Eye (tissue), 1 donor: ENCODE results near the gene BICRAL.
"Not testable (repeated sequence)": the region's sequence is repeated elsewhere in the genome, so short reads cannot be mapped to it uniquely, and the experiment has no call there.

Experiments
- DNase-seq: peaks from one replicate; pipeline ENCODE4 v3.0.0-alpha.2; 2015

Gene BICRAL, protein sequence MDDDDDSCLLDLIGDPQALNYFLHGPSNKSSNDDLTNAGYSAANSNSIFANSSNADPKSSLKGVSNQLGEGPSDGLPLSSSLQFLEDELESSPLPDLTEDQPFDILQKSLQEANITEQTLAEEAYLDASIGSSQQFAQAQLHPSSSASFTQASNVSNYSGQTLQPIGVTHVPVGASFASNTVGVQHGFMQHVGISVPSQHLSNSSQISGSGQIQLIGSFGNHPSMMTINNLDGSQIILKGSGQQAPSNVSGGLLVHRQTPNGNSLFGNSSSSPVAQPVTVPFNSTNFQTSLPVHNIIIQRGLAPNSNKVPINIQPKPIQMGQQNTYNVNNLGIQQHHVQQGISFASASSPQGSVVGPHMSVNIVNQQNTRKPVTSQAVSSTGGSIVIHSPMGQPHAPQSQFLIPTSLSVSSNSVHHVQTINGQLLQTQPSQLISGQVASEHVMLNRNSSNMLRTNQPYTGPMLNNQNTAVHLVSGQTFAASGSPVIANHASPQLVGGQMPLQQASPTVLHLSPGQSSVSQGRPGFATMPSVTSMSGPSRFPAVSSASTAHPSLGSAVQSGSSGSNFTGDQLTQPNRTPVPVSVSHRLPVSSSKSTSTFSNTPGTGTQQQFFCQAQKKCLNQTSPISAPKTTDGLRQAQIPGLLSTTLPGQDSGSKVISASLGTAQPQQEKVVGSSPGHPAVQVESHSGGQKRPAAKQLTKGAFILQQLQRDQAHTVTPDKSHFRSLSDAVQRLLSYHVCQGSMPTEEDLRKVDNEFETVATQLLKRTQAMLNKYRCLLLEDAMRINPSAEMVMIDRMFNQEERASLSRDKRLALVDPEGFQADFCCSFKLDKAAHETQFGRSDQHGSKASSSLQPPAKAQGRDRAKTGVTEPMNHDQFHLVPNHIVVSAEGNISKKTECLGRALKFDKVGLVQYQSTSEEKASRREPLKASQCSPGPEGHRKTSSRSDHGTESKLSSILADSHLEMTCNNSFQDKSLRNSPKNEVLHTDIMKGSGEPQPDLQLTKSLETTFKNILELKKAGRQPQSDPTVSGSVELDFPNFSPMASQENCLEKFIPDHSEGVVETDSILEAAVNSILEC

DNA sequence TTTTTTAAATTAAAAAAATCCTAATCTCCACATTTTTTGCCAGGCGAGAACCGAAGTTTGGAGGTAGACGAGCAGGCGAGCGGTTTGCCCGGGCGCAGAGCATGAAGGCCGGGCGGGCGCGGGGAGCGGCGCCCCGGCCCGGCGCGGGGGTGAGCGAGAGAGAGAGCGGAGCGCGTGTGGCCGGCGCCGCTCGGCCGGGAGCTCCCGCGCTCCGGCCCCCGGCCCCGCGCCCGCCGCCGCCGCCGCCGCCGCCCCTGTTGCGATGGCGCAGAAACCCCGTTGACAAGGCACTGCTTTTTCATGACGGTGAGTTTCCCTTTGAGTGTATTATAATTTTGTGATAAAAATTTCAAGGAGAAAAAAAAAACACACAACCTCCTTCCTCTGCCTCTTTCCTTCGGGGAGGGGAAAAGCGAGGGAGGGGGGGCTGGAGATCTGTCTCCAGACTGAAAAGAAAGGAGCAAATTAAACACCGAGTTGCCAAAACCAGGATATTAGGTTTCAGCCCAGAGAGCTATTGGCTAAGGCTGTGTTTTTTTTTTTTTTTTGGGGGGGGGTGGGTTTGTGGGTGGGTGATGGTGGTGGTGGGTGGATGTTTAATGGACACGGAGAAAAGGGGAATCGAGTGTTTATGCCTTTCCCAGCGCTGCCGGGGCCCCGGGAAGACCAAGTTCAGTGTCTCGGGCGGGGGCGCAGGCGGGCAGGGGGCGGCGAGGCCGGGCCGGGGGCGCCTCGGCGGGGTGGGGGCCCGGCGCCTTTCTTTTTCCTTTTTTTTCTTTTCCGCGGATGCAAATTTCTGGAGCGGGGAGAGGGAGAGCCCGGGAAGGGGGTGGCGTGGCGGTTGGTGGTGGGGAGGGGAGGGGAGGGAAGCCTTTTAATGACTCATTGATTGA is at the start of gene BICRAL:
Gene BICRAL (plus strand): TSS at position 257 of the 893 bp plus-strand sequence. CDS start 39,971 bp downstream, outside the sequence.
- peak; percentile 93 for DNase-seq

DNA sequence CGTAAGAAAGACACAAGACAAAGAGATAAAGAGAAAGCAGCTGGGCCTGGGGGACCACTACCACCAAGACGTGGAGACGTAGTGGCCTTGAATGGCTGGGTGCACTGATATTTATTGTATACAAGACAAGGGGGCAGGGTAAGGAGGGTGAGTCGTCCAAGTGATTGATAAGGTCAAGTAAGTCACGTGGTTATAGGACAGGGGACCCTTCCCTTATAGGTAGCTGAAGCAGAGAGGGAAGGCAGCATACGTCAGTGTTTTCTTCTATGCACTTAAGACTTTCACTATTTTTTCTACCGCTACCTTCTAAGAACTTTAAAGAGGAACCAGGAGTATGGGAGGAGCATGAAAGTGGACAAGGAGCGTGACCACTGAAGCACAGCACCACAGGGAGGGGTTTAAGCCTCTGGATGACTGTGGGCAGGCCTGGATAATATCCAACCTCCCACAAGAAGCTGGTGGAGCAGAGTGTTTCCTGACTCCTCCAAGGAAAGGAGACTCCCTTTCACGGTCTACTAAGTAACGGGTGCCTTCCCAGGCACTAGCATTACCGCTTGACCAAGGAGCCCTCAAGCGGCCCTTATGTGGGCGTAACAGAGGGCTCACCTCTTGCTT is 47.9 kb upstream of the BICRAL start:
- not testable (repeated sequence) for DNase-seq

DNA sequence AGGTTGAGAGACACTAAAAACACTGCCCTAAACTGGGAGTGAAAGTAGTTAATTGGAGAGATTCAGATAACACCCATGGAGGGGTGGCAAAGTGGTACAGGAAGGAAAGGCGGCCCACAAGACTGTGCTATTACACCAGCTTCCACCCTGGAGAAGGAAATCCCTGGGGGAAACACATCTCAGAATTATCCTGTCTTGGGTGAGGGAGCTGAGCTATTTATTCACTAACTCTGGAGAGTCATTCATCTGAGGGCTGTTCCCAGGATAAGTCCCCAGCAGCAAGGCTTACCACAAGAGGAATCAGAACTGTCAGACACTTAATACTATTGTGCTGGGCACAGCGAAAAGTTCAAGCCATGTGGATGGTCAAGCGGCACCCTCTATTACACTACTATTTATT is 45.9 kb upstream of the BICRAL start:
- no peak for DNase-seq

GRCh38 chr6:42740725-42741124 is 41.1 kb upstream of the BICRAL start:
- DNase-seq: no peak

DNA sequence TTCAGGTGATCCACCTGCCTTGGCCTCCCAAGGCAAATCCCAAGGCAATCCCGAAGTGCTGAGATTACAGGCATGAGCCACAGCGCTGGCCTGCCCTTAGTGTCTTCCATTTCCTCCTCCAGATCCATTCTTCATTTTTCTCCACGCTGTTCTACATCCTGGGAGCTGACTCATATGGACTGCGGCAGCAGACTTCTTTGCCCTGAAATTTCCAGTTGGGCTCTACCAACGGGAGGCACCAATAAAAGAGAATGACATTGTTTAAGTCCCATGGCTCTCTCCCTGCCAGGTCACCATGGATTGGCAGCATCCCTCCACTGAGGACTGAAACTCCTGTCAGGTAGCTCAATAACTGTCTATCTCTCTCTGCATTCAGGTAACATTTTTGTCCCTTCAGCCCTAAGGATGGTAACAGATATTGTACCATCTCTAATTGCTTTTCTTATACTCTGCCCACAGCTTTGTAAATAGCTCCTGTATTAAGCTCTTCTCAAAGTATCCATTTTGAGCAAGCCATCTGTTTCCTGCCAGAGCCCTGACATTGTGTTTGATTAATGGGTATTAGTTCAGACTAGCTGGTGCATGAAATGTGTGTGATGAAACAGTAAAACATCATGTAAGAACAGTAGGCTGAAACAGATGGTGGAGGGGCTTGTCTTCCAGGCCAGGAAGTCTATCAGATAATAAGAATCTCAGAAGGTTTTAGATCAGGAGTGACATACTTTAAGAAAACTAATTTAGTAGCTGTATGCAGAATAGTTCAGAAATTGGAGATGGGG is 39.5 kb upstream of the BICRAL start:
- peak; percentile 69 for DNase-seq

GRCh38 chr6:42744351-42744893 is 37.4 kb upstream of the BICRAL start:
- no peak for DNase-seq

DNA sequence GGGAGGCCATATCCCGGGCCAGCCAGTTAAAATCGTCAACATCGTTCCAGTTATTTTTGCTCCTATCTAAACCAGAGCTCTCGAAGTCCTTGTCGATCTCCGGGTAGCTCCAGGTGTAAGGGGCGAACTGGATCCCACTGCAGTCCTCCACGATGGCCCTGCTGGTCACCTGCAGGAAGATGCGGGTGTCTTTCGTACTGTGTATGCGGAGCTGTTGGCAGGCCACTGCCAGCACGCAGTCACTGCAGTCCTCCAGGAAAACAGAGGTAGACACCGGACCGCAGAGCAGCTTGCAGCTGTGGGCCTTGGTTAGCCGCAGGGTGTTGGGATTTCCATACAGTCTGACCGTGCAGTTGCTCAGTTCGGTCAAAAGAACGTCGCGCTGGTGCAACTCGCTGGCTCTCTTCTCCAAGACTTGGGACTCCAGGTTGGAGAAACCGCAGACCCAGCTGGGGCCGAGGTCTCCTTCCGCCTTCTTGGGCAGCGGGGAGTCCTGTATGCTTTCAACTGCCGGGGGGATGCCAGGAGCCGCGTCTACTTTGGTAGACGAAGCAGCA is 36.7 kb upstream of the BICRAL start:
- no peak for DNase-seq

GRCh38 chr6:42745640-42746462 is 36.0 kb upstream of the BICRAL start, which contains the start of gene TBCC:
Gene TBCC, minus strand, starts transcription at chr6:42746103. Its CDS starts 30 bp downstream, at chr6:42746073.
- DNase-seq: peak; percentile 99

DNA sequence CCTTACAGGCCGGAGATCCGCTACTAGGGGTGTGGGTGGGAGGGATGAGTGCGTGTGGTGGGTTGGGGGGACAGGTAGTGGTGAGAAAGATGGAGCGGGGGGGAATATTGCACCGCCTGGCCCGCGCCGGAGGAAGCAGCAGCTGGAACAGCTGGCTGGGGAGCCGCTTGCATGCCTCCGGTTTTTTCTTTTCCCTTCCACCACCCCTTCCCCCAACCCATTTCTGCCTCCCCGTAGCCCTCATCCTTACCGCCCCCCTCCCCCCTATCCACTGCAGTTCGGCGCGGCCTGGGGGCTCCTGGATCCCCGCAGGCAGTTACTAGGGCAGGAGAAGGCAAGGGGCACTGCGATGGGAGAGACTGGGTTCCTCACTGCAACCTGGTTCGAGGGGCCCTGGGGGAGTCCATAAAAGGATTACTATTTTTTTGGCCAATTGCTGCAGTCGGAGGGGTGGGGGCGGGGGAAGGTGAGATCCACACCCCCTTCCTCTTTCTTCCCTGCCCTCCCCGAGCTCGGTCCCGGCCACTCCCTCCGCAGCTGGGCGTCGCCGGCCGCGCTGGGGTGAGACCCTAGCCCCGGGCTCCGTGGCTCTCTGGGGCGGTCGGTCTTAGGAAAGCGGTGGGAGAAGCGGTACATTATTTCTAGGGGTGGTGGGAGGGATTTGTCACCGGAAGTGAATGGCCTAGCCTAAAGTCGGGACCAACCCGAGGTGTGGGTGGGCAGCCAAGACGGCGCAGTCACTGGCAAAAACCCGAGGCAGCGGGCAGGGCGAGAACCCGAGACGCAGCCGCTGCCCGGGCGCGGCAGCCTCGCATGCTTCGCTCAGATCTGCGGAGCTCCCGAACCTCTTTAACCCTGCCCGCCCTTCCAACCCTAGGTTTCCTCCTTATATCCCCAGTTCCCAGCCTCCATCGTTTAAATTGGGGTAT is 35.1 kb upstream of the BICRAL start:
- DNase-seq: peak; percentile 94

GRCh38 chr6:42748203-42748898 is 33.5 kb upstream of the BICRAL start:
- DNase-seq: peak; percentile 37

GRCh38 chr6:42751055-42751454 is 30.8 kb upstream of the BICRAL start:
- DNase-seq: no peak

- no peak for DNase-seq
These were observed 27.1 kb upstream of the BICRAL start for GRCh38 chr6:42754759-42755158.

DNA sequence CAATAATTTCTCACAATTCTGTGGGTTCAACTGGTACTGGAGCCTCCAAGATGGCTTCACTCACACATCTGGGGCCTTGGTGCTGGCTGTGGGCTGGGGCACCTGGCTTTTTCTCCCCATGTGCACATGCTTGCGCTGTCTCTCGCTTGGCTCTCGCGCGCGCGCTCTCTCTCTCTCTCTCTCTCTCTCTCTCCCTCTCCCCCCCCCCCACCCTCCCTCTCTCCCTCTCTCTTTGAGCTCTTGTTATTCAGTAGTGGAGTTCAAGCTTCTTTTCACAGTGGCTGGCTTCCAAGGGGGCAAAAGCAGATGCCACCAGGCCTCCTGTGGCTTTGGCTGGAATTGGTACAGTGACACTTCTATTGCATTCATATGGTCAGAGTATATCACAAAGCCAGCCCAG is 25.1 kb upstream of the BICRAL start:
- peak; percentile 31 for DNase-seq

DNA sequence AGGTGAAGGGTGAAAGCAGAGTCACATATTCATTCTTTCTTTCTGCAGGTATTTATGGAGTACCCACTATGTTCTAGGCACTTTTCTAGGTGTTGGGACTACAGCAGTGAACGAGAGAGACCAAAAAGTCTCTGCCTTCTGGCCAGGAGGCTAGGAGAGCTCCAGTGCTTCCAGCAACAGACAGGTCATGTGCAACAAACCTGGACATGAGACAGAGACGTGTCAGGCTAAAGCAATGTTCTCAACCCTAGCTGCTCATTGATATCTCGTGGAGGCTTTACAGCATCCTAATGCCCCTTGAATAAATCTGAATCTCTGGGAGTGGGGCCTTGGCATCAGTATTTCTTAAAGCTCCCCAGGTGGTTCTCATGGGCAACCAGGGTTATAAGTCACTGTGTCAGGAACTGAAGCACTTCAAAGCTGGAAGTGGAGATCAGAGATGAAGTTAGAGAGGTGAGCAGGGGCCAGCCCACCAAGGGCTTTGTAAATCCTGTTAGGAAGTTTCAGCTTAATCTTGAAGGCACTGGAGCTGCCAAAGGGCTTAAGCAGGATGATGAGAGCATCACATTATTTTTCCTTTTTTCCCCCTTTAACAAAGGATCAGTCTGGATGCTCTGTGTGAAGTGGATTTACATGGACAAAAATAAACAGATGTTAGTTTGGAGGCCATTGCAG is 23.0 kb upstream of the BICRAL start:
- no peak for DNase-seq

DNA sequence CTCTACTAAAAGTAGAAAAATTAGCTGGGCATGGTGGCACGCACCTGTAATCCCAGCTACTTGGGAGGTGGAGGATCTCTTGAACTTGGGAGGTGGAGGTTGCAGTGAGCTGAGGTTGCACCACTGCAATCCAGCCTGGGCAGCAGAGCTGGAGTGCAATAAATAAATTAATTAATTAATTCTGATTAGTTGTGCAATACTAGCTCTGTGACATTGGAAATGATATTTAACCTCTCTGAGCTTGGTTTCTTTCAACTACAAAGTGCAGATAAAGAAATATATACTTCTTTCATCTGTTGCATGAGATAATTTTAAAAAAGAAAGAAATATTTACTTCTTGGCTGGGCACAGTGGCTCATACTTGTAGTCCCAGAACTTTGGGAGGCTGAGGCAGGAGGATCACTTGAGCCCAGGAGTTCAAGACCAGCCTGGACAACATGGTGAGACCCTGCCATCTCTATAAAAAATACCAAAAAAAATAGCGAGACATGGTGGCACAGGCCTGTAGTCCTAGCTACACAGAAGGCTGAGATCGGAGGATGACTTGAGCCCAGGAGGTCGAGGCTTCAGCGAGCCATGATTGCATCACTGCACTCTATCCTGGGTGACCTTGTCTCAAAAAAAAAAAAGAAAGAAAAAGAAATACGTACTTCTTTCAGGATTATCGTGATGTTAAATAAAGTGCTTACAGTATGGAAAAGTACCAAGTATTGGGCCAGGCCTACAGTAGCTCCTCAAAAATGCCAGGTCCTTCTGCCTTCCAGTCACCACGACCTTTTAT is 20.4 kb upstream of the BICRAL start:
- DNase-seq: no peak

GRCh38 chr6:42762426-42762859 is 19.4 kb upstream of the BICRAL start:
- DNase-seq: no peak
